Keratinocyte (primary cell): ENCODE measurements around the gene HIF1A. TPM values are rescaled to one million over a fixed set of nuclear protein-coding genes. Genes with fewer than 3 reads are reported as not detected.

ENCODE experiments used
- DNase-seq: peaks from one replicate; pipeline ENCODE4 v3.0.0-alpha.2; 2011; ENCODE audit warnings: low read depth, missing footprints, low spot score
- FAIRE-seq: peaks from 2 replicates; lab custom pipeline; 2011; peaks lifted over from hg19 to GRCh38; lab: Jason Lieb, UNC
- H2AFZ ChIP-seq: 2 replicates; pipeline ENCODE4 v1.6.0; 2012; ENCODE audit warnings: low read length, control low read depth, inconsistent platforms; ENCODE audit not compliant: control insufficient read depth
- H3K27ac ChIP-seq: 2 replicates; pipeline ENCODE4 v1.5.1; 2011; ENCODE audit warnings: low read length; ENCODE audit not compliant: control insufficient read depth, insufficient read depth
- H3K27me3 ChIP-seq: 3 replicates; pipeline ENCODE4 v1.6.0; 2011; ENCODE audit warnings: low read length; ENCODE audit not compliant: control insufficient read depth, insufficient read depth; ENCODE audit errors: extremely low read depth
- H3K36me3 ChIP-seq, 2 experiments: 2 replicates in 1 of 2; 3 replicates in 1 of 2; pipeline ENCODE4 v1.5.1; 2011; ENCODE audit warnings: low read length in 2 of 2, mild to moderate bottlenecking in 1 of 2; ENCODE audit not compliant: control insufficient read depth in 2 of 2, insufficient read depth in 2 of 2; ENCODE audit errors: extremely low read depth in 1 of 2
- H3K4me1 ChIP-seq: 3 replicates; pipeline ENCODE4 v1.5.1; 2011; ENCODE audit warnings: low read length; ENCODE audit not compliant: control insufficient read depth, insufficient read depth; ENCODE audit errors: extremely low read depth
- H3K4me2 ChIP-seq: 3 replicates; pipeline ENCODE4 v1.6.0; 2011; ENCODE audit warnings: low read depth, low read length; ENCODE audit not compliant: control insufficient read depth, insufficient read depth; ENCODE audit errors: extremely low read depth
- H3K4me3 ChIP-seq, 3 experiments: fragments of 200-600 bp in 1 of 3; sonication (generic) in 1 of 3; 2 replicates in 2 of 3; 3 replicates in 1 of 3; pipeline ENCODE4 v1.5.1; 2011 to 2016; ENCODE audit warnings: low read length in 3 of 3, mild to moderate bottlenecking in 3 of 3, control low read depth in 2 of 3, inconsistent platforms in 1 of 3, low read depth in 1 of 3, mixed read lengths in 1 of 3, mixed run types in 1 of 3, moderate library complexity in 1 of 3; ENCODE audit not compliant: control insufficient read depth in 2 of 3, insufficient read depth in 2 of 3; ENCODE audit errors: extremely low read depth in 1 of 3
- H3K79me2 ChIP-seq: 2 replicates; pipeline ENCODE4 v1.6.0; 2012; ENCODE audit warnings: low read length; ENCODE audit not compliant: control insufficient read depth, insufficient read depth
- H3K9ac ChIP-seq: 3 replicates; pipeline ENCODE4 v1.6.0; 2011; ENCODE audit warnings: low read length; ENCODE audit not compliant: control insufficient read depth, insufficient read depth; ENCODE audit errors: extremely low read depth
- H3K9me1 ChIP-seq: 3 replicates; pipeline ENCODE4 v1.6.0; 2011; ENCODE audit warnings: low read length; ENCODE audit not compliant: control insufficient read depth, insufficient read depth; ENCODE audit errors: extremely low read depth
- H3K9me3 ChIP-seq: 2 replicates; pipeline ENCODE4 v1.5.1; 2012; ENCODE audit warnings: low read depth, low read length; ENCODE audit not compliant: control insufficient read depth
- H4K20me1 ChIP-seq: 3 replicates; pipeline ENCODE4 v1.6.0; 2011; ENCODE audit warnings: low read length; ENCODE audit not compliant: control insufficient read depth, insufficient read depth; ENCODE audit errors: extremely low read depth
- EZH2 ChIP-seq: IDR thresholded peaks from one replicate; pipeline ENCODE4 v1.6.1; 2012; ENCODE audit warnings: inconsistent platforms, mild to moderate bottlenecking, low read length, moderate library complexity
- dilution Hi-C: fragments of 300-500 bp; cut with MboI; formaldehyde crosslinking; loops from one replicate; pipeline ENCODE4 v1.7.0; 2020; ENCODE audit warnings: low sequenced_read_pairs; ENCODE audit not compliant: extremely low pct_ligation_motif_present
- polyA minus RNA-seq, 3 experiments: library from RNA; depleted of rRNA, polyadenylated mRNA; stranded (reverse); fragments of >200 nt; gene quantifications; 1 replicate in 1 of 3; 2 replicates in 1 of 3; 3 replicates in 1 of 3; pipeline ENCODE4 v1.2.3, GENCODE V29; 2011
- polyA plus RNA-seq, 5 experiments: library from polyadenylated mRNA; depleted of rRNA in 3 of 5; stranded (reverse) in 3 of 5; stranded (forward) in 1 of 5; unstranded in 1 of 5; fragments of >200 nt; gene quantifications; 1 replicate in 1 of 5; 2 replicates in 3 of 5; 3 replicates in 1 of 5; pipeline versions ENCODE4 v1.2.1 to v1.2.3, GENCODE V29; 2011 to 2012; ENCODE audit warnings: missing spikeins in 2 of 5, low read depth in 1 of 5, low replicate concordance in 1 of 5
- TF ChIP-seq, protein P1 (sequence below), 3 experiments: IDR thresholded peaks in 1 of 3; conservative IDR thresholded peaks in 1 of 3; optimal IDR thresholded peaks in 1 of 3; 2 replicates in 2 of 3; 3 replicates in 1 of 3; pipeline versions ENCODE3 to v1.5.1; 2011; ENCODE audit warnings: low read length in 3 of 3, mild to moderate bottlenecking in 3 of 3, moderate library complexity in 2 of 3, control low read depth in 1 of 3, inconsistent platforms in 1 of 3; ENCODE audit not compliant: insufficient read depth in 2 of 3; ENCODE audit errors: extremely low read depth in 1 of 3

HIF1A gene
- polyA plus RNA-seq (65.2 to 202 TPM (median 168 TPM) in 3 replicates), polyA minus RNA-seq (65.5 to 199 TPM (median 83.4 TPM) in 3 replicates)
- polyA plus RNA-seq (2011; ENCODE audit: low read depth), result 64.3 TPM
- 71.1 and 137 TPM in 2 replicates for polyA plus RNA-seq (2011; cell fraction: cytosol; rRNA removed)
- polyA plus RNA-seq (2011; cell fraction: nucleus; rRNA removed), result 224 and 227 TPM in 2 replicates
- polyA plus RNA-seq (2012; ENCODE audit: low replicate concordance), result 55.1 and 85.9 TPM in 2 replicates
- polyA minus RNA-seq (2011; cell fraction: cytosol; rRNA and poly(A)+ RNA removed), result 129 TPM
- 118 and 339 TPM in 2 replicates for polyA minus RNA-seq (2011; cell fraction: nucleus; rRNA and poly(A)+ RNA removed)

DNA sequence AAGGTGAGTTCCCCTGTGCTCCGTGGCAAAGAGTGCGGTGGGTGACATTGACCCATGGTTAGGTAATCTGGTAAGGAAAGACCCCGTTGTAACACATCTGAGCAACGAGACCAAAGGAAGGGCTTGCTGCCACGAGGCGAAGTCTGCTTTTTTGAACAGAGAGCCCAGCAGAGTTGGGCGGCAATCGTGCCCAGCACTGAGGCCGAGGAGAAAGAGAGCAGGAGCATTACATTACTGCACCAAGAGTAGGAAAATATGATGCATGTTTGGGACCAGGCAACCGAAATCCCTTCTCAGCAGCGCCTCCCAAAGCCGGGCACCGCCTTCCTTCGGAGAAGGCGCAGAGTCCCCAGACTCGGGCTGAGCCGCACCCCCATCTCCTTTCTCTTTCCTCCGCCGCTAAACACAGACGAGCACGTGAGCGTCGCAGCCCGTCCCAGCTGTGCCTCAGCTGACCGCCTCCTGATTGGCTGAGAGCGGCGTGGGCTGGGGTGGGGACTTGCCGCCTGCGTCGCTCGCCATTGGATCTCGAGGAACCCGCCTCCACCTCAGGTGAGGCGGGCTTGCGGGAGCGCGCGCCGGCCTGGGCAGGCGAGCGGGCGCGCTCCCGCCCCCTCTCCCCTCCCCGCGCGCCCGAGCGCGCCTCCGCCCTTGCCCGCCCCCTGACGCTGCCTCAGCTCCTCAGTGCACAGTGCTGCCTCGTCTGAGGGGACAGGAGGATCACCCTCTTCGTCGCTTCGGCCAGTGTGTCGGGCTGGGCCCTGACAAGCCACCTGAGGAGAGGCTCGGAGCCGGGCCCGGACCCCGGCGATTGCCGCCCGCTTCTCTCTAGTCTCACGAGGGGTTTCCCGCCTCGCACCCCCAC lies at the start of gene HIF1A:
Gene HIF1A (plus strand): TSS at position 684 of the 865 bp plus-strand sequence. CDS start 292 bp downstream, outside the sequence.
- Histone ChIP-seq H3K9me1 (no peaks in the 10 kb centered on the region), H3K27ac (peak within 1 kb of the TSS; percentile 93), H3K4me2 (peak within 1 kb of the TSS; percentile 90), H3K36me3 (no peaks in the 10 kb centered on the region), H4K20me1 (peaks cover 14% of the 10 kb centered on the region), H3K4me1 (peaks cover 17% of the 10 kb centered on the region), H3K79me2 (peaks cover 48% of the 10 kb centered on the region), H3K9ac (peak within 1 kb of the TSS; percentile 96), H3K27me3 (no peaks in the 10 kb centered on the region), H3K9me3 (no peaks in the 10 kb centered on the region), H3K4me3 (peak within 1 kb of the TSS; percentile 95 to 100 (median 97)), H2AFZ (peak within 1 kb of the TSS; percentile 72)
- no peak for TF ChIP-seq EZH2
- TF ChIP-seq, protein P1, sequence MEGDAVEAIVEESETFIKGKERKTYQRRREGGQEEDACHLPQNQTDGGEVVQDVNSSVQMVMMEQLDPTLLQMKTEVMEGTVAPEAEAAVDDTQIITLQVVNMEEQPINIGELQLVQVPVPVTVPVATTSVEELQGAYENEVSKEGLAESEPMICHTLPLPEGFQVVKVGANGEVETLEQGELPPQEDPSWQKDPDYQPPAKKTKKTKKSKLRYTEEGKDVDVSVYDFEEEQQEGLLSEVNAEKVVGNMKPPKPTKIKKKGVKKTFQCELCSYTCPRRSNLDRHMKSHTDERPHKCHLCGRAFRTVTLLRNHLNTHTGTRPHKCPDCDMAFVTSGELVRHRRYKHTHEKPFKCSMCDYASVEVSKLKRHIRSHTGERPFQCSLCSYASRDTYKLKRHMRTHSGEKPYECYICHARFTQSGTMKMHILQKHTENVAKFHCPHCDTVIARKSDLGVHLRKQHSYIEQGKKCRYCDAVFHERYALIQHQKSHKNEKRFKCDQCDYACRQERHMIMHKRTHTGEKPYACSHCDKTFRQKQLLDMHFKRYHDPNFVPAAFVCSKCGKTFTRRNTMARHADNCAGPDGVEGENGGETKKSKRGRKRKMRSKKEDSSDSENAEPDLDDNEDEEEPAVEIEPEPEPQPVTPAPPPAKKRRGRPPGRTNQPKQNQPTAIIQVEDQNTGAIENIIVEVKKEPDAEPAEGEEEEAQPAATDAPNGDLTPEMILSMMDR (optimal IDR thresholded peaks at IDR 0.05 in 1 of 3, IDR thresholded peaks at IDR 0.05 in 1 of 3, conservative IDR thresholded peaks at IDR 0.05 in 1 of 3; ENCODE audit: extremely low read depth in 1 of 3, insufficient read depth in 2 of 3, low read length in 3 of 3), result peak in 2 of 3 experiments; percentile 19 to 63
- dilution Hi-C loops, result no loop called here
- peak; percentile 91 for DNase-seq
- peak; percentile 77 for FAIRE-seq

DNA sequence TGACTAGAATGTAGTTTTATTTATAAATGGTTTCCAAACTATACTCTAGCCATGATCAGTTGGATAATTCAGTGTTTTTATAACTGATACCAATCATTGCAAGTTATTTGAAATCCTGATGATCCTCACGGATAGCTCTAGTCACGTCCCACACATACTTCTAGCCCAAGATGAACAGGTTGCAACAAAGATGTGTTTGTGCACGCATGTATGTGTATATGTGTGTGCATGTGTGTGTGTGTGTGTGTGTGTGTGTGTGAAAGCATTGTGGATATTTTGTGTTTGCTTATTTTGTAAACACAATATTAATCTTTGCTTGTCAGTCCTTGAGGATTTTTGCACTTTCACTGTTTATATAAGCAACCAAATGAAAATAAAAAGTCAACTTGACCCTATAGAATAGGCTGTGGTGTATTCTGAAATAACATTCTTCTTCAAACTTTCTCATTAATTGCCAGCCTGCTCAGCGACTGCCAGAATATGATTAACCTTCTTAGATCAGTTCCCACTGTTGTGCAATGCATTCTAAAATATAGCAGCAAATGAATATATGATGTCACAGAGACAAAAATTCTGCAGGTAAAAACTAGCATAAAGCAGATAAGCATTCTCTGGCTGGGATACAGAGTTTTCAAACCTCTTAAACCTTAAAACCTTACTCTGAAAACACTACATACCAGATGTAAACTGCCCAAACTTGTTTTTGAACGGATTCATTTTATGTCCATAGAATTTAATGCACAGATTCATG lies 48.8 kb upstream of the HIF1A start:
- H3K27me3 ChIP-seq, result no peaks in the 10 kb centered on the region
- no peak for DNase-seq
- peak; percentile 57 for FAIRE-seq
- no peaks in the 10 kb centered on the region for H4K20me1 ChIP-seq
- H3K36me3 ChIP-seq, result no peaks in the 10 kb centered on the region
- peaks cover 29% of the 10 kb centered on the region for H3K4me1 ChIP-seq
- no peak overlapping the region for H3K4me3 ChIP-seq
- no peak overlapping the region for H2AFZ ChIP-seq
- dilution Hi-C loops, result no loop called here
- H3K9me1 ChIP-seq, result no peaks in the 10 kb centered on the region
- TF ChIP-seq, protein P1 (optimal IDR thresholded peaks at IDR 0.05 in 1 of 3, IDR thresholded peaks at IDR 0.05 in 1 of 3, conservative IDR thresholded peaks at IDR 0.05 in 1 of 3; ENCODE audit: extremely low read depth in 1 of 3, insufficient read depth in 2 of 3, low read length in 3 of 3), result no peak
- TF ChIP-seq EZH2, result no peak
- peak overlapping the region; percentile 19 for H3K9ac ChIP-seq
- peak overlapping the region; percentile 61 for H3K4me2 ChIP-seq
- no peaks in the 10 kb centered on the region for H3K9me3 ChIP-seq
- H3K79me2 ChIP-seq, result no peaks in the 10 kb centered on the region
- H3K27ac ChIP-seq, result peak overlapping the region; percentile 66
